ENCODE measurements around the gene INSM2.
A peak's percentile ranks its signal among the peaks of the same experiment; 100 is the strongest.

INSM2 gene

GRCh38 chr14:35556548-35556947, 22.6 kb downstream of the INSM2 start:
- Histone ChIP-seq H3K9me3 (ENCODE audit: low read depth, low read length) (no peaks in the 10 kb centered on the region), H3K4me3 (no peak overlapping the region)
- DNase-seq (ENCODE audit: low read depth, low spot score), result no peak

DNA sequence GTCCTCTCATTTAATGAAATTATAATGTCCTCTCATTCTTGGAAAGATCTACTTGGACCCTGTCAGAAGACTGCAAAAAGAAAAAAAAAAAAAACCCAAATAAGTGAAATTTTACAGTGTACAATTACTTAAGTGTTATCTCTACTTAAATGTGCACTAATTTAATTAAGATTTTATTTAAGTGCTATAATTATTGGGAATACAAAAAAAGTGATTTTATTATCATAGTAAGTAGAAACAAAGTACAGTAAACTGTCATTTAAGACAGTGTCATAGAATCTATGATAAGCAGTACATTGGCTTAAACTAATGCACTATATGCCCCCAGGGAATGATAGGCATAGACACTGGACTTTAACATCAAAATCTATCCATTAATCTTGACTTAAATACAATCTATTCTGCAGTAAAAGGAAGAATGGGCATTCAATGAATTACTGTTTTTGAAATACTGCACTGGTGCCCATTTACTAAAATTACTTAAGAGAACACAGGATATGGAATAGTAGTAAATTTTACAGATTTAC, 23.3 kb downstream of the INSM2 start:
- Histone ChIP-seq H3K27ac (peak overlapping the region; percentile 17; the same call in 1 of the 2 replicates), H3K9me3 (ENCODE audit: low read depth, low read length) (no peaks in the 10 kb centered on the region), H3K36me3 (ENCODE audit: insufficient read depth, low read length) (no peaks in the 10 kb centered on the region), H3K4me3 (no peak overlapping the region), H3K9ac (ENCODE audit: insufficient read length) (no peak overlapping the region)
- DNase-seq (ENCODE audit: low read depth, low spot score), result no peak
- TF ChIP-seq FOXP2 (optimal IDR thresholded peaks at IDR 0.05; ENCODE audit: control extremely low read depth, extremely low read length, insufficient read depth) (no peak), POLR2AphosphoS5 (IDR thresholded peaks at IDR 0.05; ENCODE audit: borderline replicate concordance, low read depth, low read length) (no peak), EZH2 (IDR thresholded peaks at IDR 0.05) (no peak)

More at GRCh38 chr14:35556548-35556947, 22.6 kb downstream of the INSM2 start:
- Histone ChIP-seq H3K36me3 (ENCODE audit: insufficient read depth, low read length) (no peaks in the 10 kb centered on the region), H3K27ac (no peak overlapping the region), H3K9ac (ENCODE audit: insufficient read length) (no peak overlapping the region)
- TF ChIP-seq FOXP2 (optimal IDR thresholded peaks at IDR 0.05; ENCODE audit: control extremely low read depth, extremely low read length, insufficient read depth) (no peak), EZH2 (IDR thresholded peaks at IDR 0.05) (no peak), POLR2AphosphoS5 (IDR thresholded peaks at IDR 0.05; ENCODE audit: borderline replicate concordance, low read depth, low read length) (no peak)

- H3K36me3 ChIP-seq (ENCODE audit: insufficient read depth, low read length), result no peaks in the 10 kb centered on the region
- H3K27ac ChIP-seq, result no peak overlapping the region
- H3K4me3 ChIP-seq, result no peak overlapping the region
- H3K9me3 ChIP-seq (ENCODE audit: low read depth, low read length), result no peaks in the 10 kb centered on the region
- TF ChIP-seq EZH2 (IDR thresholded peaks at IDR 0.05) (no peak), POLR2AphosphoS5 (IDR thresholded peaks at IDR 0.05; ENCODE audit: borderline replicate concordance, low read depth, low read length) (no peak), FOXP2 (optimal IDR thresholded peaks at IDR 0.05; ENCODE audit: control extremely low read depth, extremely low read length, insufficient read depth) (no peak)
- H3K9ac ChIP-seq (ENCODE audit: insufficient read length), result no peak overlapping the region
- no peak for DNase-seq (ENCODE audit: low read depth, low spot score)
These were observed 24.7 kb downstream of the INSM2 start for GRCh38 chr14:35558680-35559079.

DNA sequence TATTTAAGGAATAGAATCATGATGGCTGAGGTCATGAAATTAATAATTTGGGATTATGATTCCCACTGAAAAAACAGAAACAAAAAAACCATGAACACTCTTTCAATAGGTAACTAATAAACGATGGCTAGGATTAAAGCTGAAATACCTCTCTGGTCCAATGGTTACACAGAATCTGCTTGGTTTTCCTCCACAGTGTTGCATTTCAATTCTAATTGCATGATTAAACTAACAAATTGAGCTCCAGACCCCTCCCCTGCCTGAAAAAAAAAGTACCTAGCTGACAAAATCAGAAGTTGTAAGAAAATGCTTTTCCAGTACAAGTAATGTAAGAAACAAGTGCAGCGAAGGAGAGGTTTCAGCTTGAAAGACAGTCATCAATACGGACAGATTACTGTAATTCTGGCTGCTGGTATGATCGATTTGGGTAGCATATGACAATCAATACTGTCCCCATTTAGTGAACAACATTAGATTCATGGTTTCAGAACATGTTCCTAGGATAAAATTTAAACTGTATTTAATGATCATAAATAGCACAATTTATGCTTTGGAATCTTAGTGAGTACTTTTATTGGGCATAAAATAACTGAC, 32.0 kb downstream of the INSM2 start:
- Histone ChIP-seq H3K9me3 (ENCODE audit: low read depth, low read length) (no peaks in the 10 kb centered on the region), H3K27ac (no peak overlapping the region), H3K4me3 (no peak overlapping the region), H3K36me3 (ENCODE audit: insufficient read depth, low read length) (no peaks in the 10 kb centered on the region), H3K9ac (ENCODE audit: insufficient read length) (no peak overlapping the region)
- TF ChIP-seq FOXP2 (optimal IDR thresholded peaks at IDR 0.05; ENCODE audit: control extremely low read depth, extremely low read length, insufficient read depth), result no peak
- no peak for TF ChIP-seq EZH2 (IDR thresholded peaks at IDR 0.05)
- TF ChIP-seq POLR2AphosphoS5 (IDR thresholded peaks at IDR 0.05; ENCODE audit: borderline replicate concordance, low read depth, low read length), result no peak
- no peak for DNase-seq (ENCODE audit: low read depth, low spot score)

DNA sequence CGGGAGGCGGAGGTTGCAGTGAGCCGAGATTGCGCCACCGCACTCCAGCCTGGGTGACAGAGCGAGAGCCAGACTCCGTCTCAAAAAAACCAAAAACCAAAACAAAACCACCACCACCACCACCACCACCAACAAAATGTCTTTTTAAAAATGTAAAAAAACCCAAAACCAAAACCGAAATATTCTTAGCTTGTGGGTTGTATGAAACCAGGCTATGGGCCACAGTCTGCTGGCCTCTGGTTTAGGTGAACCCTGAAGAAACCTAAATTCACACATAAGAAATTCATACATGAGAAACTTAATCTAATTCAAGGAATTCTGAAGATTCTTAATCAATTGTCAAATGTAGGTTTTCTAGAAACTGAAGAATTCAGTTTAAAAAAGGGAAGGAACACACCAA, 37.6 kb downstream of the INSM2 start:
- Histone ChIP-seq H3K4me3 (no peak overlapping the region), H3K36me3 (ENCODE audit: insufficient read depth, low read length) (no peaks in the 10 kb centered on the region), H3K9ac (ENCODE audit: insufficient read length) (no peak overlapping the region), H3K27ac (no peak overlapping the region), H3K9me3 (ENCODE audit: low read depth, low read length) (no peaks in the 10 kb centered on the region)
- DNase-seq (ENCODE audit: low read depth, low spot score), result no peak
- TF ChIP-seq POLR2AphosphoS5 (IDR thresholded peaks at IDR 0.05; ENCODE audit: borderline replicate concordance, low read depth, low read length) (no peak), FOXP2 (optimal IDR thresholded peaks at IDR 0.05; ENCODE audit: control extremely low read depth, extremely low read length, insufficient read depth) (no peak), EZH2 (IDR thresholded peaks at IDR 0.05) (no peak)

DNA sequence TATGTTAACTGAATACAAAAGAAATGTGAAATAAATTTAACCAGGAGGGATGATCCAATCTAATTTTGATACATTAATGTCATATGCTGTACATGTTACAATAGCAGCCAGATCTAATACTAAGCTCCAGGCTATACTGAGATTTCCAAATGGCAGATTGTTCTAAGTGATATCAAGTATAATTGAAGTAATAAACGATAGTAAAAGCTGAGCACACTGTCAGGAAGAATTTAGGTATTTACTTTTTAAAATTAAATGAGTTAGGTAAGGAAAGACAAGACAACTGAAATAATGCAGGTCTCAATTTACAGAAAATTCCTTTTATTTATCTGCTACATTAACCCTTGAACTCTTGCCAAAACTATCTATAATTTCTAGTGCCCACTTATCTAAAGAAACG, 39.9 kb downstream of the INSM2 start:
- Histone ChIP-seq H3K9me3 (ENCODE audit: low read depth, low read length) (no peaks in the 10 kb centered on the region), H3K36me3 (ENCODE audit: insufficient read depth, low read length) (no peaks in the 10 kb centered on the region), H3K4me3 (no peak overlapping the region), H3K9ac (ENCODE audit: insufficient read length) (no peak overlapping the region), H3K27ac (peak overlapping the region; percentile 14; the same call in 1 of the 2 replicates)
- no peak for TF ChIP-seq FOXP2 (optimal IDR thresholded peaks at IDR 0.05; ENCODE audit: control extremely low read depth, extremely low read length, insufficient read depth)
- no peak for TF ChIP-seq EZH2 (IDR thresholded peaks at IDR 0.05)
- DNase-seq (ENCODE audit: low read depth, low spot score), result no peak

- no peaks in the 10 kb centered on the region for H3K9me3 ChIP-seq (ENCODE audit: low read depth, low read length)
- no peak overlapping the region for H3K27ac ChIP-seq
- no peak overlapping the region for H3K4me3 ChIP-seq
- no peak overlapping the region for H3K9ac ChIP-seq (ENCODE audit: insufficient read length)
- TF ChIP-seq EZH2 (IDR thresholded peaks at IDR 0.05), result no peak
- TF ChIP-seq FOXP2 (optimal IDR thresholded peaks at IDR 0.05; ENCODE audit: control extremely low read depth, extremely low read length, insufficient read depth), result no peak
- TF ChIP-seq POLR2AphosphoS5 (IDR thresholded peaks at IDR 0.05; ENCODE audit: borderline replicate concordance, low read depth, low read length), result no peak
- no peak for DNase-seq (ENCODE audit: low read depth, low spot score)
- no peaks in the 10 kb centered on the region for H3K36me3 ChIP-seq (ENCODE audit: insufficient read depth, low read length)
These were observed 42.3 kb downstream of the INSM2 start for GRCh38 chr14:35576260-35576659.

DNA sequence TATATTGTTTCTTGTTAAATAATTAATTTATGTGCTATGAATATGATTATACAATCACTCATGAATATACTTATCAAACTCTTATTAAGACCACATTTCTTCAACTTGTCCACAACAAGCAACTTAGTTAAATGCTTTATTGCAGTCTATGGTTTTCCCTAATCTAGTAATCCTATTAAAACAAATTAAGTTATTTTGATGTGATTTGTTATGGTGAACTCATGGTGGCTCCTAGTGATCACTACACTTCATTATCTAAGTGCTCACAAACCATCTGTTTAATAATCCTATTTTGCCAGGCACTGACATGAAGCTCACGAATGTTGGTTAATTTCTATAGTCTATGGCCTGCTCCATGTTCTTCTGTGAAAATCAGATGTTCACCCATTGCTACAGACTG, 42.9 kb downstream of the INSM2 start:
- H3K27ac ChIP-seq, result no peak overlapping the region
- no peak for TF ChIP-seq EZH2 (IDR thresholded peaks at IDR 0.05)
- TF ChIP-seq FOXP2 (optimal IDR thresholded peaks at IDR 0.05; ENCODE audit: control extremely low read depth, extremely low read length, insufficient read depth), result no peak
- no peak for TF ChIP-seq POLR2AphosphoS5 (IDR thresholded peaks at IDR 0.05; ENCODE audit: borderline replicate concordance, low read depth, low read length)
- DNase-seq (ENCODE audit: low read depth, low spot score), result no peak

DNA sequence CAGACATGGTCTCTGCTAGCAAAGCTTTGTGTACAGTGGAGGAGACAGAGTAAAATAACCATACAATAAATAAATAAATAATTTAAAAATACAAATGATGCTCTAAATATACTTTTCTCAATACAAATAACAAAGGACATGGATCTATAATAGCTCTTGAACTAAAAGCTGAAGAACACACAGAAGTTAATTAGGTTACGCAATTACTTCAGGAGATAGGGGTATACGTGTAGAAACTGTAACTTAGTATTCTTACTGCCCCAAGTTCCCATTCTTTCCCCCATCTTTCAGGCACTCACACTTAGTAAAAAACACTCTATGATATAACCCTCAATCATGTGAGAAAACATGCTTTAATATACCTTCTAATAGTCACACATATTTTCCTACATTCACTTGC, 44.2 kb downstream of the INSM2 start:
- TF ChIP-seq EZH2 (IDR thresholded peaks at IDR 0.05) (no peak), FOXP2 (optimal IDR thresholded peaks at IDR 0.05; ENCODE audit: control extremely low read depth, extremely low read length, insufficient read depth) (no peak), POLR2AphosphoS5 (IDR thresholded peaks at IDR 0.05; ENCODE audit: borderline replicate concordance, low read depth, low read length) (no peak)
- no peak overlapping the region for H3K9ac ChIP-seq (ENCODE audit: insufficient read length)
- no peak overlapping the region for H3K4me3 ChIP-seq
- no peak overlapping the region for H3K27ac ChIP-seq
- H3K9me3 ChIP-seq (ENCODE audit: low read depth, low read length), result no peaks in the 10 kb centered on the region
- H3K36me3 ChIP-seq (ENCODE audit: insufficient read depth, low read length), result no peaks in the 10 kb centered on the region
- DNase-seq (ENCODE audit: low read depth, low spot score), result no peak

More for the DNA sequence above, 42.9 kb downstream of the INSM2 start:
- Histone ChIP-seq H3K9ac (ENCODE audit: insufficient read length) (no peak overlapping the region), H3K4me3 (no peak overlapping the region), H3K36me3 (ENCODE audit: insufficient read depth, low read length) (no peaks in the 10 kb centered on the region), H3K9me3 (ENCODE audit: low read depth, low read length) (no peaks in the 10 kb centered on the region)
